Endothelial cell (in vitro differentiated cells): ENCODE data around the gene CA9. TPM values are rescaled to one million over a fixed set of nuclear protein-coding genes. Genes with fewer than 3 reads are reported as not detected.

Experiments
- DNase-seq: peaks from one replicate; pipeline ENCODE4 v3.0.0; 2021; ENCODE audit warnings: low spot score
- H3K27ac Mint-ChIP-seq: one replicate; pipeline ENCODE4 v1.8.0; 2021; ENCODE audit warnings: mixed read lengths, inconsistent platforms; ENCODE audit not compliant: unreplicated experiment
- H3K27me3 Mint-ChIP-seq: one replicate; pipeline ENCODE4 v1.8.0; 2021; ENCODE audit warnings: mild to moderate bottlenecking, moderate library complexity, mixed read lengths, inconsistent platforms; ENCODE audit not compliant: unreplicated experiment
- H3K36me3 Mint-ChIP-seq: one replicate; pipeline ENCODE4 v1.8.0; 2021; ENCODE audit warnings: mild to moderate bottlenecking, low read depth, mixed read lengths, inconsistent platforms; ENCODE audit not compliant: unreplicated experiment
- H3K4me1 Mint-ChIP-seq: one replicate; pipeline ENCODE4 v1.8.0; 2021; ENCODE audit warnings: mild to moderate bottlenecking, mixed read lengths, inconsistent platforms; ENCODE audit not compliant: unreplicated experiment
- H3K4me3 Mint-ChIP-seq: one replicate; pipeline ENCODE4 v1.8.0; 2021; ENCODE audit warnings: mild to moderate bottlenecking, mixed read lengths, inconsistent platforms; ENCODE audit not compliant: unreplicated experiment
- H3K9me3 Mint-ChIP-seq: one replicate; pipeline ENCODE4 v1.8.0; 2021; ENCODE audit warnings: mixed read lengths, inconsistent platforms; ENCODE audit not compliant: unreplicated experiment
- CTCF ChIP-seq: fragments of 200-600 bp; sonication (generic); IDR thresholded peaks from one replicate; pipeline ENCODE4 v1.5.0; 2021; ENCODE audit warnings: antibody characterized with exemption; ENCODE audit not compliant: unreplicated experiment
- total RNA-seq: library from RNA; stranded (reverse); fragmentation: NEBNext Ultra II Directional; extraction: Animal tissue kit (Norgen Biotek cat#: 25700); gene quantifications from one replicate; pipeline ENCODE4 v1.2.1, GENCODE V29; 2021; ENCODE audit not compliant: unreplicated experiment

CA9 gene
- total RNA-seq, 1 donor from 2014 or later: 1.5 TPM

DNA sequence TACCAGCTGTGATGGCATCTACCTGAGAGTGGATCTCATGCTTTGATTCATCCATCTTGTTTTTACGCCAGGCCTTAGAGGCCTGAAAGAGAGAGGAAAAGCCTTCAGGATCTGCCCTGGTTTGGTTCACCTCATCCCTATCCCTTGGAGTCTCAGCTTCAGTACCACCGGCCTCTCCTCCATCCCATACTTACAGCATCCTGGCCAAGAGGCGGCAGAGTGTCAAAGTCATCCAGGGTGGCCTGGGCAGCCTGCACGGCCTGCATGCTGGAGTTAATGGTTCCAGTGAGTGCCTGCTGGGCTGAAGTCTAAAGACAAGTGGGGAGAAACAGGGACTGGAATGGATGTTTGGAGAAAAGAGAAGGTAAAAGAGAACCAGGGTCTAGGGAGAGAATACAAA, 45.8 kb downstream of the CA9 start:
- Mint-ChIP-seq H3K36me3 (peaks cover 86% of the 10 kb centered on the region), H3K4me1 (peaks cover 3% of the 10 kb centered on the region), H3K27me3 (peaks cover 12% of the 10 kb centered on the region), H3K4me3 (peak overlapping the region; percentile 76), H3K9me3 (no peaks in the 10 kb centered on the region), H3K27ac (no peak overlapping the region)
- no peak for DNase-seq
- TF ChIP-seq CTCF: no peak

- Mint-ChIP-seq H3K36me3 (peaks cover 69% of the 10 kb centered on the region), H3K4me1 (peaks cover 14% of the 10 kb centered on the region), H3K27ac (no peak overlapping the region), H3K27me3 (peaks cover 13% of the 10 kb centered on the region), H3K9me3 (no peaks in the 10 kb centered on the region), H3K4me3 (peak overlapping the region; percentile 54)
- no peak for TF ChIP-seq CTCF
- DNase-seq: no peak
Measured at GRCh38 chr9:35723426-35723825, 49.7 kb downstream of the CA9 start.

GRCh38 chr9:35723908-35724307, 50.2 kb downstream of the CA9 start:
- Mint-ChIP-seq H3K4me1 (peaks cover 14% of the 10 kb centered on the region), H3K36me3 (peaks cover 66% of the 10 kb centered on the region), H3K4me3 (peak overlapping the region; percentile 65), H3K27me3 (peaks cover 13% of the 10 kb centered on the region), H3K27ac (no peak overlapping the region), H3K9me3 (no peaks in the 10 kb centered on the region)
- no peak for DNase-seq
- TF ChIP-seq CTCF: no peak

DNA sequence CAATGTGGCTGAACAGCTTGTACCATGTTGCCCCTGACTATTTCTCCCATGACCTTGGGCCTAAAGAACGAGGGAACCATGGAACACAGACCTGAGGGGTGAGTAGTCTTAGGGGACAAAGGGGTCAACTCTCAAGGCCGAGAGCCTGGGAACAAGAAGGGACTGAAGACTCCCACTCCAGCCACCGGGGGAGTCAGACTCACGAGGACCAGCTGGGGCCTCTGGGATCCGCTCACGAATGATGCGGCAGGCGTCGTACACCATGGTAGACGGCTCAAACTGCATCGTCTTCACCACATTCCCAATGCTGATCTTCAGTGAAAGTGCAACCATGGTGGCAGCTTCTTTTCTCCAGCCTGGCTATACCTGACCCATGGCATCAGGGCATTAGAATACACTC, 51.6 kb downstream of the CA9 start:
- no peak for TF ChIP-seq CTCF
- DNase-seq: no peak
- Mint-ChIP-seq H3K36me3 (peaks cover 55% of the 10 kb centered on the region), H3K27me3 (peaks cover 13% of the 10 kb centered on the region), H3K4me3 (no peak overlapping the region), H3K9me3 (no peaks in the 10 kb centered on the region), H3K27ac (peak overlapping the region; percentile 68), H3K4me1 (peaks cover 14% of the 10 kb centered on the region)

DNA sequence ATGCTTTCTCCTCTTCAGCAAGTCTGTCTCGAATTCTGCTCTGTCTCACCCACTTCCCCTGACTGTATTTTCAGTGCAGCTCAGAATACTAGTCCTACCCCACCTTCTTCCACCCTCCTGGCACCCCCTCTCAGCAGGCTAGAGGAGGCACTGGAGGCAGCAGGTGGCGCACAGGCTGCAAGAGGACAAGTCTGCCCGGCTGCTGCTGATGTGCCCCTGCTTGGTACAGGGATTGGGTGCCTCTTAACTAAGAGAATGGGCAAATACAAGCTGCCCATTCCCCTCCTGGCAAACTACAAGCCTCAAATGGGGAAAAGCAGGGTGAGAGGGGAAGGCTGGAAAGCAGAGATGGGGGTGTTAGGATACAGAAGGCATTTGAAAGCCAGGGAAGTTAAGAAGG, 53.2 kb downstream of the CA9 start:
- no peaks in the 10 kb centered on the region for H3K9me3 Mint-ChIP-seq
- peaks cover 21% of the 10 kb centered on the region for H3K27me3 Mint-ChIP-seq
- peaks cover 41% of the 10 kb centered on the region for H3K36me3 Mint-ChIP-seq
- no peak for DNase-seq
- H3K27ac Mint-ChIP-seq: no peak overlapping the region
- no peak for TF ChIP-seq CTCF
- peak overlapping the region; percentile 72 for H3K4me3 Mint-ChIP-seq
- peaks cover 22% of the 10 kb centered on the region for H3K4me1 Mint-ChIP-seq
